Endothelial cell (in vitro differentiated cells): Measurements from ENCODE around the gene DNASE1L1. TPM values are rescaled to one million over a fixed set of nuclear protein-coding genes. Genes with fewer than 3 reads are reported as not detected.

Experiments used
- DNase-seq: peaks from one replicate; pipeline ENCODE4 v3.0.0; 2021; ENCODE audit warnings: low spot score
- H3K27ac Mint-ChIP-seq: one replicate; pipeline ENCODE4 v1.8.0; 2021; ENCODE audit warnings: mixed read lengths, inconsistent platforms; ENCODE audit not compliant: unreplicated experiment
- H3K27me3 Mint-ChIP-seq: one replicate; pipeline ENCODE4 v1.8.0; 2021; ENCODE audit warnings: mild to moderate bottlenecking, moderate library complexity, mixed read lengths, inconsistent platforms; ENCODE audit not compliant: unreplicated experiment
- H3K36me3 Mint-ChIP-seq: one replicate; pipeline ENCODE4 v1.8.0; 2021; ENCODE audit warnings: mild to moderate bottlenecking, low read depth, mixed read lengths, inconsistent platforms; ENCODE audit not compliant: unreplicated experiment
- H3K4me1 Mint-ChIP-seq: one replicate; pipeline ENCODE4 v1.8.0; 2021; ENCODE audit warnings: mild to moderate bottlenecking, mixed read lengths, inconsistent platforms; ENCODE audit not compliant: unreplicated experiment
- H3K4me3 Mint-ChIP-seq: one replicate; pipeline ENCODE4 v1.8.0; 2021; ENCODE audit warnings: mild to moderate bottlenecking, mixed read lengths, inconsistent platforms; ENCODE audit not compliant: unreplicated experiment
- H3K9me3 Mint-ChIP-seq: one replicate; pipeline ENCODE4 v1.8.0; 2021; ENCODE audit warnings: mixed read lengths, inconsistent platforms; ENCODE audit not compliant: unreplicated experiment
- CTCF ChIP-seq: fragments of 200-600 bp; sonication (generic); IDR thresholded peaks from one replicate; pipeline ENCODE4 v1.5.0; 2021; ENCODE audit warnings: antibody characterized with exemption; ENCODE audit not compliant: unreplicated experiment
- total RNA-seq: library from RNA; stranded (reverse); fragmentation: NEBNext Ultra II Directional; extraction: Animal tissue kit (Norgen Biotek cat#: 25700); gene quantifications from one replicate; pipeline ENCODE4 v1.2.1, GENCODE V29; 2021; ENCODE audit not compliant: unreplicated experiment

DNASE1L1 gene
- total RNA-seq, 1 donor from 2014 or later: 38.6 TPM

- Mint-ChIP-seq H3K4me1 (peaks cover 8% of the 10 kb centered on the region), H3K27ac (no peak overlapping the region), H3K36me3 (no peaks in the 10 kb centered on the region), H3K4me3 (peak overlapping the region; percentile 21), H3K9me3 (no peaks in the 10 kb centered on the region), H3K27me3 (peaks cover 2% of the 10 kb centered on the region)
- TF ChIP-seq CTCF: no peak
- no peak for DNase-seq
Observed at GRCh38 chrX:154376774-154377173, 32.3 kb downstream of the DNASE1L1 start.

- Mint-ChIP-seq H3K36me3 (no peaks in the 10 kb centered on the region), H3K27ac (no peak overlapping the region), H3K27me3 (peaks cover 2% of the 10 kb centered on the region), H3K9me3 (no peaks in the 10 kb centered on the region), H3K4me1 (peaks cover 2% of the 10 kb centered on the region), H3K4me3 (no peak overlapping the region)
- DNase-seq: no peak
- no peak for TF ChIP-seq CTCF
Observed at GRCh38 chrX:154375156-154375504, 33.9 kb downstream of the DNASE1L1 start.

- Mint-ChIP-seq H3K36me3 (no peaks in the 10 kb centered on the region), H3K9me3 (no peaks in the 10 kb centered on the region), H3K4me1 (no peaks in the 10 kb centered on the region), H3K27ac (no peak within 1 kb of the TSS), H3K4me3 (peak within 1 kb of the TSS; percentile 21), H3K27me3 (peaks cover 2% of the 10 kb centered on the region)
- peak; percentile 19 for DNase-seq
- TF ChIP-seq CTCF: no peak
Observed at GRCh38 chrX:154374313-154375155, 34.5 kb downstream of the DNASE1L1 start, which contains the start of gene FLNA. Gene FLNA, minus strand, starts transcription at chrX:154374634. Its CDS starts 3,389 bp downstream, at chrX:154371245.

- no peaks in the 10 kb centered on the region for H3K36me3 Mint-ChIP-seq
- H3K4me1 Mint-ChIP-seq: no peaks in the 10 kb centered on the region
- DNase-seq: peak; percentile 61
- no peak for TF ChIP-seq CTCF
- H3K9me3 Mint-ChIP-seq: no peaks in the 10 kb centered on the region
- peak overlapping the region; percentile 21 for H3K4me3 Mint-ChIP-seq
- peaks cover 2% of the 10 kb centered on the region for H3K27me3 Mint-ChIP-seq
- H3K27ac Mint-ChIP-seq: no peak overlapping the region
Observed at GRCh38 chrX:154373340-154374306, 35.4 kb downstream of the DNASE1L1 start.
